ENCODE measurements around the gene ERBIN. TPM values are rescaled to one million over a fixed set of nuclear protein-coding genes. Genes with fewer than 3 reads are reported as not detected.
A peak's percentile ranks its signal among the peaks of the same experiment; 100 is the strongest.

ERBIN gene
- total RNA-seq, 1 experiment from 2014 or later: 143 TPM

GRCh38 chr5:66009277-66009676 is 82.9 kb downstream of the ERBIN start:
- DNase-seq: no peak
- no peak overlapping the region for H3K4me2 ChIP-seq
- no peaks in the 10 kb centered on the region for H3K9me2 ChIP-seq (ENCODE audit: insufficient read depth)
- no peaks in the 10 kb centered on the region for H3K27me3 ChIP-seq (ENCODE audit: insufficient read depth, low read depth)
- H3K4me3 ChIP-seq: no peak overlapping the region
- no peak overlapping the region for H3K27ac ChIP-seq
- no TSS peak for BruUV-seq (replicated peaks)
- intact Hi-C loops (cut with micrococcal nuclease; ENCODE audit: unreplicated experiment): no loop called here
- H3K79me2 ChIP-seq (ENCODE audit: low read depth): peaks cover 41% of the 10 kb centered on the region
- peaks cover 47% of the 10 kb centered on the region for H3F3A ChIP-seq (ENCODE audit: insufficient read depth, low read depth)
- TF ChIP-seq CTCF (conservative IDR thresholded peaks at IDR 0.05) (no peak), EZH2 (IDR thresholded peaks at IDR 0.05; ENCODE audit: low read depth) (no peak)
- H3K4me1 ChIP-seq (replicated peaks; ENCODE audit: insufficient read depth): no peaks in the 10 kb centered on the region
- H4K20me1 ChIP-seq (ENCODE audit: insufficient read depth): peaks cover 19% of the 10 kb centered on the region
- ChIA-PET POLR2A (ENCODE audit: unreplicated experiment) (no interaction called here), CTCF (no interaction called here)
- H3K36me3 ChIP-seq (ENCODE audit: low read depth): peaks cover 20% of the 10 kb centered on the region; the same call in 1 of the 2 replicates
- H3K9me3 ChIP-seq (ENCODE audit: insufficient read depth, low read depth): no peaks in the 10 kb centered on the region
- H2AFZ ChIP-seq: no peak overlapping the region

GRCh38 chr5:66010476-66010875 is 84.1 kb downstream of the ERBIN start:
- Histone ChIP-seq H3K27ac (0 out of 2 replicates have a peak overlapping the region, but pooled peaks have one; percentile 9), H3K27me3 (ENCODE audit: insufficient read depth, low read depth) (no peaks in the 10 kb centered on the region), H3K9me3 (ENCODE audit: insufficient read depth, low read depth) (no peaks in the 10 kb centered on the region), H3K79me2 (ENCODE audit: low read depth) (peaks cover 30% of the 10 kb centered on the region), H3K36me3 (ENCODE audit: low read depth) (peaks cover 20% of the 10 kb centered on the region; the same call in 1 of the 2 replicates), H3K4me2 (no peak overlapping the region), H3K4me1 (replicated peaks; ENCODE audit: insufficient read depth) (no peaks in the 10 kb centered on the region), H3K9me2 (ENCODE audit: insufficient read depth) (no peaks in the 10 kb centered on the region), H2AFZ (no peak overlapping the region), H4K20me1 (ENCODE audit: insufficient read depth) (peaks cover 18% of the 10 kb centered on the region), H3F3A (ENCODE audit: insufficient read depth, low read depth) (peaks cover 54% of the 10 kb centered on the region), H3K4me3 (no peak overlapping the region)
- TF ChIP-seq CTCF (conservative IDR thresholded peaks at IDR 0.05) (no peak), EZH2 (IDR thresholded peaks at IDR 0.05; ENCODE audit: low read depth) (no peak)
- ChIA-PET CTCF (no interaction called here), POLR2A (ENCODE audit: unreplicated experiment) (interaction anchor here (0.6 kb wide), 1 partner anchor 154 kb away, joined by 3 read pairs; no protein-coding TSS in a partner anchor)
- intact Hi-C loops (cut with micrococcal nuclease; ENCODE audit: unreplicated experiment): loop anchor here (10.0 kb wide), 1 partner anchor 246 kb away; no protein-coding TSS in a partner anchor
- DNase-seq: no peak
- no TSS peak for BruUV-seq (replicated peaks)

GRCh38 chr5:66012271-66012670 is 85.9 kb downstream of the ERBIN start:
- no TSS peak for BruUV-seq (replicated peaks)

More at GRCh38 chr5:66012271-66012670, 85.9 kb downstream of the ERBIN start:
- H3K9me3 ChIP-seq (ENCODE audit: insufficient read depth, low read depth): no peaks in the 10 kb centered on the region
- intact Hi-C loops (cut with micrococcal nuclease; ENCODE audit: unreplicated experiment): loop anchor here (10.0 kb wide), 1 partner anchor 247 kb away; no protein-coding TSS in a partner anchor
- POLR2A ChIA-PET (ENCODE audit: unreplicated experiment): no interaction called here
- no peak overlapping the region for H2AFZ ChIP-seq
- H3K9me2 ChIP-seq (ENCODE audit: insufficient read depth): no peaks in the 10 kb centered on the region
- 0 out of 2 replicates have a peak, but pooled peaks cover 20% of the 10 kb centered on the region for H3K36me3 ChIP-seq (ENCODE audit: low read depth)
- H3K27me3 ChIP-seq (ENCODE audit: insufficient read depth, low read depth): no peaks in the 10 kb centered on the region
- H3K79me2 ChIP-seq (ENCODE audit: low read depth): peaks cover 30% of the 10 kb centered on the region
- no peak overlapping the region for H3K27ac ChIP-seq
- peaks cover 27% of the 10 kb centered on the region for H4K20me1 ChIP-seq (ENCODE audit: insufficient read depth)
- H3K4me3 ChIP-seq: no peak overlapping the region
- H3K4me1 ChIP-seq (replicated peaks; ENCODE audit: insufficient read depth): no peaks in the 10 kb centered on the region
- TF ChIP-seq EZH2 (IDR thresholded peaks at IDR 0.05; ENCODE audit: low read depth): no peak
- TF ChIP-seq CTCF (conservative IDR thresholded peaks at IDR 0.05): no peak
- peaks cover 56% of the 10 kb centered on the region for H3F3A ChIP-seq (ENCODE audit: insufficient read depth, low read depth)
- no peak overlapping the region for H3K4me2 ChIP-seq
- DNase-seq: no peak
- CTCF ChIA-PET: no interaction called here

All from PC-9 (cell line).